Neural progenitor cell (in vitro differentiated cells): ENCODE results near the gene KSR1.

Source experiments
- CTCF ChIP-seq: fragments of 200-600 bp; sonication (generic); IDR thresholded peaks from 2 replicates; pipeline ENCODE4 v1.5.1; 2017; ENCODE audit warnings: antibody characterized with exemption, mild to moderate bottlenecking
- EZH2 ChIP-seq: fragments of 200-600 bp; sonication (generic); IDR thresholded peaks from 2 replicates; pipeline ENCODE4 v1.6.1; 2017; ENCODE audit warnings: antibody characterized with exemption, mild to moderate bottlenecking, moderate library complexity

- TF ChIP-seq CTCF = no peak
- TF ChIP-seq EZH2 = no peak
Observed at GRCh38 chr17:27586203-27586721, 130.0 kb downstream of the KSR1 start.
